ENCODE measurements around the gene LRIG1.

DNA sequence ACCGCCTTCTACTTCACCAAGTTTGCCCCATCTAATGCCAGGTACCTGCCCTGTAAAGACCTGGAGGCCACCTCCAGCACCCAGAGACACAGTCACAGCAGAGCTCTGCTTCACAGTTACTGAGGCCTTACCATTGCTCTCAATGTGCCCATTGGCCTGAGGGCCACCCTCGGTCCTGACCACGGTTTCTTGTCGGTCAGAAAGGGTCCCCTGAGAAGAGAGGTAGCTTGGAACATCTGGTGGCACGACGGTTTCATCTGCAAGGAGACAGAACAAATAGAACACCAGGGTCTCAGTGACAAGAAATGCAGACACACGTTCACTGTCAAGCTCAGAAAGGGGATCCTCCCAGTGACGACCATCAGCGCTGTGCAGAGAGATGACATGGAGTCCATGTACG lies 118.7 kb downstream of the LRIG1 start:
- no peak for TF ChIP-seq POLR2A (IDR thresholded peaks at IDR 0.05)
- TF ChIP-seq, protein P1, sequence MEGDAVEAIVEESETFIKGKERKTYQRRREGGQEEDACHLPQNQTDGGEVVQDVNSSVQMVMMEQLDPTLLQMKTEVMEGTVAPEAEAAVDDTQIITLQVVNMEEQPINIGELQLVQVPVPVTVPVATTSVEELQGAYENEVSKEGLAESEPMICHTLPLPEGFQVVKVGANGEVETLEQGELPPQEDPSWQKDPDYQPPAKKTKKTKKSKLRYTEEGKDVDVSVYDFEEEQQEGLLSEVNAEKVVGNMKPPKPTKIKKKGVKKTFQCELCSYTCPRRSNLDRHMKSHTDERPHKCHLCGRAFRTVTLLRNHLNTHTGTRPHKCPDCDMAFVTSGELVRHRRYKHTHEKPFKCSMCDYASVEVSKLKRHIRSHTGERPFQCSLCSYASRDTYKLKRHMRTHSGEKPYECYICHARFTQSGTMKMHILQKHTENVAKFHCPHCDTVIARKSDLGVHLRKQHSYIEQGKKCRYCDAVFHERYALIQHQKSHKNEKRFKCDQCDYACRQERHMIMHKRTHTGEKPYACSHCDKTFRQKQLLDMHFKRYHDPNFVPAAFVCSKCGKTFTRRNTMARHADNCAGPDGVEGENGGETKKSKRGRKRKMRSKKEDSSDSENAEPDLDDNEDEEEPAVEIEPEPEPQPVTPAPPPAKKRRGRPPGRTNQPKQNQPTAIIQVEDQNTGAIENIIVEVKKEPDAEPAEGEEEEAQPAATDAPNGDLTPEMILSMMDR (IDR thresholded peaks at IDR 0.05), result no peak

Measured in sigmoid colon (tissue), 3 donors.